Esophagus muscularis mucosa (tissue), 4 donors: ENCODE data around the gene SH3TC2. TPM values are rescaled to one million over a fixed set of nuclear protein-coding genes. Genes with fewer than 3 reads are reported as not detected.

ENCODE experiments used
- DNase-seq: peaks from one replicate; pipeline ENCODE4 v3.0.0-alpha.2; 2017; ENCODE audit errors: extremely low spot score
- H3K27ac ChIP-seq, 4 donors: fragments of 200-600 bp; sonication (generic); replicated peaks in 1 of 4; 1 replicate in 3 of 4; 2 replicates in 1 of 4; pipeline ENCODE4 v1.5.1; 2016 to 2019; ENCODE audit warnings: mild to moderate bottlenecking in 1 of 4
- H3K27me3 ChIP-seq, 4 donors: fragments of 200-600 bp; sonication (generic); one replicate each; pipeline versions ENCODE4 v1.5.1 to v1.6.0; 2016 to 2019
- H3K36me3 ChIP-seq, 4 donors: fragments of 200-600 bp; sonication (generic); one replicate each; pipeline ENCODE4 v1.5.1; 2016 to 2019
- H3K4me1 ChIP-seq, 4 donors: fragments of 200-600 bp; sonication (generic); one replicate each; pipeline ENCODE4 v1.5.1; 2016 to 2019
- H3K4me3 ChIP-seq, 4 donors: fragments of 200-600 bp; sonication (generic); 1 replicate in 2 of 4; 2 replicates in 2 of 4; pipeline ENCODE4 v1.5.1; 2016 to 2019; ENCODE audit warnings: mild to moderate bottlenecking in 4 of 4, moderate library complexity in 1 of 4
- H3K9me3 ChIP-seq, 4 donors: fragments of 200-600 bp; sonication (generic); 1 replicate in 3 of 4; 2 replicates in 1 of 4; pipeline ENCODE4 v1.5.1; 2016 to 2019
- EP300 ChIP-seq: sonication (generic); formaldehyde crosslinking; IDR thresholded peaks from one replicate; pipeline ENCODE4 v1.6.1; 2017; ENCODE audit warnings: antibody characterized with exemption
- POLR2A ChIP-seq: fragments of 450-650 bp; IDR thresholded peaks from one replicate; pipeline ENCODE4 v1.6.1; 2017; ENCODE audit warnings: antibody characterized with exemption, moderate library complexity, mild to moderate bottlenecking, low read depth
- POLR2AphosphoS5 ChIP-seq, 2 donors: sonication (generic); formaldehyde crosslinking; IDR thresholded peaks; one replicate each; pipeline ENCODE4 v1.6.1; 2017; ENCODE audit warnings: antibody characterized with exemption in 2 of 2
- WGBS: methylation state at CpG from one replicate; pipeline ENCODE4 v1.1.5; 2018; 5-methylcytosine and 5-hydroxymethylcytosine counted together
- intact Hi-C: fragments of 100-400 bp; cut with DNase I; formaldehyde crosslinking; loops from one replicate; pipeline ENCODE4 v1.15.1; 2023
- total RNA-seq, 4 donors: library from RNA; depleted of rRNA; stranded (reverse); fragments of >200 nt; gene quantifications; one replicate each; pipeline versions ENCODE4 v1.1.0 to v1.2.1, GENCODE V29; 2016
- TF ChIP-seq, protein P1 (sequence below), 3 experiments: fragments of 200-600 bp in 2 of 3; fragments of 450-650 bp in 1 of 3; sonication (generic) in 2 of 3; IDR thresholded peaks; one replicate each; pipeline ENCODE4 v1.5.1; 2017 to 2019; ENCODE audit warnings: antibody characterized with exemption in 3 of 3, mild to moderate bottlenecking in 2 of 3, moderate library complexity in 1 of 3

Gene SH3TC2
- total RNA-seq, 4 donors from 2014 or later: 0.84 to 2.4 (median 1.7) TPM

DNA sequence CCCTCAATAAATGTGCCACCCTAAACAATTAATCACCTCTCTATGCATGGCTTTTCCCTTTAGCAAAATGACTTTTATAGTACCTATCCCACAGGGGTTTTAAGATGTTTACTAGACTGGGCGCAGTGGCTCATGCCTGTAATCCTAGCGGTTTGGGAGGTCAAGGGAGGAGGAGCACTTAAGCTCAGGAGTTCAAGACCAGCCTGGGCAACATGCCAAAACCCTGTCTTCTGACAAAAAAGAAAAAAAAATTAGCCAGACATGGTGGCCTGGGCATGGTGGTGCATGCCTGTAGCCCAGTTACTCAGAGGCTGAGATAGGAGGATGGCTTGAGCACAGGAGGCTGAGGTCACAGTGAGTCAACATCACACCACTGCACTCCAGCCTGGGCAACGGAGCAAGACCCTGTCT, 13.5 kb downstream of the SH3TC2 start:
- WGBS: 76% methylated on average over 3 of the region's 3 CpGs
- peak; percentile 84 for DNase-seq
- H3K27ac ChIP-seq: no peak overlapping the region
- TF ChIP-seq POLR2A: no peak
- TF ChIP-seq, protein P1, sequence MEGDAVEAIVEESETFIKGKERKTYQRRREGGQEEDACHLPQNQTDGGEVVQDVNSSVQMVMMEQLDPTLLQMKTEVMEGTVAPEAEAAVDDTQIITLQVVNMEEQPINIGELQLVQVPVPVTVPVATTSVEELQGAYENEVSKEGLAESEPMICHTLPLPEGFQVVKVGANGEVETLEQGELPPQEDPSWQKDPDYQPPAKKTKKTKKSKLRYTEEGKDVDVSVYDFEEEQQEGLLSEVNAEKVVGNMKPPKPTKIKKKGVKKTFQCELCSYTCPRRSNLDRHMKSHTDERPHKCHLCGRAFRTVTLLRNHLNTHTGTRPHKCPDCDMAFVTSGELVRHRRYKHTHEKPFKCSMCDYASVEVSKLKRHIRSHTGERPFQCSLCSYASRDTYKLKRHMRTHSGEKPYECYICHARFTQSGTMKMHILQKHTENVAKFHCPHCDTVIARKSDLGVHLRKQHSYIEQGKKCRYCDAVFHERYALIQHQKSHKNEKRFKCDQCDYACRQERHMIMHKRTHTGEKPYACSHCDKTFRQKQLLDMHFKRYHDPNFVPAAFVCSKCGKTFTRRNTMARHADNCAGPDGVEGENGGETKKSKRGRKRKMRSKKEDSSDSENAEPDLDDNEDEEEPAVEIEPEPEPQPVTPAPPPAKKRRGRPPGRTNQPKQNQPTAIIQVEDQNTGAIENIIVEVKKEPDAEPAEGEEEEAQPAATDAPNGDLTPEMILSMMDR (IDR thresholded peaks at IDR 0.05): no peak
- no peak for TF ChIP-seq EP300
- TF ChIP-seq POLR2AphosphoS5 (IDR thresholded peaks at IDR 0.05): no peak
- no peak overlapping the region for H3K4me3 ChIP-seq
- no peaks in the 10 kb centered on the region for H3K36me3 ChIP-seq
- H3K4me1 ChIP-seq: peaks cover 4 to 9% (median 7%) of the 10 kb centered on the region in 4 donors
- H3K27me3 ChIP-seq: no peaks in the 10 kb centered on the region
- H3K9me3 ChIP-seq: no peaks in the 10 kb centered on the region
- intact Hi-C loops: no loop called here

DNA sequence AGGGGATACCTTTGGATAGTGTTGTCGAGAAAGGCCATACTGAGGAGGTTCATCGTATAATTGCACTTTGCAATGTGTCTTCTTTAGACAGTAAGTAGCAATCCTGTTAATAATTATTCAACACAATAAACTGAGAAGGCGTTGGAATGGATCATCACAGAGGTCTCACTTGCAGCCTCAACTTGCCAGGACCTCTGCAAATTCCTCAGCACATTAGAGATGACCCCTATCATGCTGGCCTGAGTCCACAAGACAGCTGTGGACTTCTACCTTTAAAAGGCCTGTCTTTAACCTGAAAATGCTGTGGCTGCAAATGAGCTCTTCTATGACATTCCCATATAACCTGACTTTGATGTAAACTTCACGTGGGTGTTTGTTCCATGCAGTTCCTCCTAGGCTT, 14.1 kb downstream of the SH3TC2 start:
- intact Hi-C loops: no loop called here
- Histone ChIP-seq H3K4me1 (peaks cover 4 to 9% (median 7%) of the 10 kb centered on the region in 4 donors), H3K9me3 (no peaks in the 10 kb centered on the region), H3K36me3 (no peaks in the 10 kb centered on the region), H3K27me3 (no peaks in the 10 kb centered on the region), H3K4me3 (no peak overlapping the region), H3K27ac (no peak overlapping the region)
- 86% methylated on average over 4 of the region's 4 CpGs for WGBS
- TF ChIP-seq EP300: no peak
- TF ChIP-seq POLR2AphosphoS5 (IDR thresholded peaks at IDR 0.05): no peak
- TF ChIP-seq POLR2A: no peak
- TF ChIP-seq, protein P1 (IDR thresholded peaks at IDR 0.05): no peak
- no peak for DNase-seq

DNA sequence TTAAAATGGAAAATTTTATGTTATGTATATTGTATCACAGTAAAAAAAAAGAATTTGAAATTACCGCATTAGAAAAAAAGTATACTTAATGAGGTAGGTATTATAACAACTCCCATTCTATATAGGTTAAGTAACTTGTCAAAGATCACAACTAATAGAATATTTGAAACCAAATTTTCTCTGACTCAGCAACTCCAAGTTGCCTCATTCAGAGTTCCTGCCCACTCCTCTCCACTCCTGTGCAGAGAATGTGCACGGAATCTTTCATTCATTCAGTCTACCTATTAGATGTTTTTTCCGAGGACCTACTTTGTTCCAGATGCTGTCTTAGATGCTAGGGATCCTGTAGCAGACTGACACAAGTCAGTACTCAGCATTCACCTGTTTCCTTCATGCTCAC, 15.4 kb downstream of the SH3TC2 start:
- no peaks in the 10 kb centered on the region for H3K4me1 ChIP-seq
- H3K36me3 ChIP-seq: no peaks in the 10 kb centered on the region
- TF ChIP-seq POLR2AphosphoS5 (IDR thresholded peaks at IDR 0.05) (no peak), POLR2A (no peak), EP300 (no peak)
- TF ChIP-seq, protein P1 (IDR thresholded peaks at IDR 0.05): no peak
- H3K27me3 ChIP-seq: no peaks in the 10 kb centered on the region
- no peaks in the 10 kb centered on the region for H3K9me3 ChIP-seq
- H3K4me3 ChIP-seq: no peak overlapping the region
- DNase-seq: no peak
- H3K27ac ChIP-seq: no peak overlapping the region
- WGBS: 92% methylated on average over 3 of the region's 3 CpGs
- intact Hi-C loops: no loop called here

DNA sequence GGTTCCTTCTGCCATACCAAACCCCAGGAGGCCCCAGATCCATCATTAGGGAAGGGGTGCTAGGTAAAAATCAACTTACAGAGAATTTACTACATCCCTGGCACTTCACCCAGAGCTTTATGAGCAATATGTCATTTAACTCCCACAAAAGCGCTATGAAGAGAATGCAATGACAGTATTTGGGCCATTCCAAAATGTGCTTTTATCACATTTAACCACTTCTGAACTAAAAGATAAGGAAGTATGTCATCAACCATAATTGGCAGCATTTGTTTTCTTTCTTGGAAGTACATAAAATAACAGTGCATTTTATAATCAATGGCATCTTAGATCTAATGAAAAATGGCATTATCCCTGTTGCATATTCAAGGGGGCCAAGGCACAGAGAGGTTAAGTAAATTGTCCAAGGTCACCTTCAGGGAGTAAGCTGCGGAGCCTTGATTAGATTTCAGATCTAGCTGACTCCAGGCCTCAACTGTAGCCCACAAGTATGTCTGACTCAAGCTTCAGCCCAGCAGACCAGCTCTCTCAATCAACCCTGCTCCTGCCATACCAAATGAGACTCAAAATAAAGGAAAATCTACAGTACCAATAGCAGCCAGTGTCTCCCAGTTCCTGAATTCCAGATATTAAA, 16.5 kb downstream of the SH3TC2 start:
- no peaks in the 10 kb centered on the region for H3K27me3 ChIP-seq
- H3K4me1 ChIP-seq: no peaks in the 10 kb centered on the region
- intact Hi-C loops: no loop called here
- DNase-seq: peak; percentile 12
- H3K36me3 ChIP-seq: peaks cover 0 to 1% (median 0%) of the 10 kb centered on the region in 4 donors
- no peak overlapping the region for H3K27ac ChIP-seq
- no peaks in the 10 kb centered on the region for H3K9me3 ChIP-seq
- WGBS: 89% methylated on average over 2 of the region's 2 CpGs
- TF ChIP-seq EP300 (no peak), POLR2A (no peak), POLR2AphosphoS5 (IDR thresholded peaks at IDR 0.05) (no peak)
- TF ChIP-seq, protein P1 (IDR thresholded peaks at IDR 0.05): no peak
- H3K4me3 ChIP-seq: no peak overlapping the region

DNA sequence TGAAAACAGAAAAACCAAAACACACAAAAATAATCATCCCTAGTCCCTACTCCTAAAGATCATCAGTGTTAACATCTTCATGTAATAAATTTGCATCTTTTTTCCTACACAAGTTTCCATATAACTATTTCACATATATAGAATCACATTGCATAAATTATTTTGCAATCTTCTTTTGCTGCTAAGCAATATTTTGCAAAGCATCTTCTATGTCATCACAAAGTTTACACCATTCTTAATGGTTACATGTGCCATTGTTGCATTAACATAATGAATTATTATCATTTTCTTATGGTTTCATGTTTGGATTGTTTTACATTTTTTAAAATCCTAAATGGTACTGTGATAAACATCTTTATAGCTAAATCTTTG, 17.8 kb downstream of the SH3TC2 start:
- Histone ChIP-seq H3K27me3 (no peaks in the 10 kb centered on the region), H3K4me1 (no peaks in the 10 kb centered on the region), H3K36me3 (peaks cover 0 to 5% (median 0%) of the 10 kb centered on the region in 4 donors), H3K27ac (no peak overlapping the region), H3K4me3 (no peak overlapping the region), H3K9me3 (no peaks in the 10 kb centered on the region)
- TF ChIP-seq POLR2A (no peak), EP300 (no peak), POLR2AphosphoS5 (IDR thresholded peaks at IDR 0.05) (no peak)
- TF ChIP-seq, protein P1 (IDR thresholded peaks at IDR 0.05): no peak
- no peak for DNase-seq
- intact Hi-C loops: no loop called here
